Esophagus squamous epithelium (tissue), 4 donors: Measurements from ENCODE around the gene ANO2.
"Not testable (repeated sequence)": the region's sequence is repeated elsewhere in the genome, so short reads cannot be mapped to it uniquely, and the experiment has no call there.

Experiments
- POLR2A ChIP-seq, 4 donors: fragments of 450-650 bp; IDR thresholded peaks; one replicate each; pipeline ENCODE4 v1.6.1; 2017; ENCODE audit warnings: antibody characterized with exemption in 4 of 4, mild to moderate bottlenecking in 4 of 4, moderate library complexity in 3 of 4
- TF ChIP-seq, protein P1 (sequence below), 6 experiments: fragments of 450-650 bp in 4 of 6; fragments of 200-600 bp in 2 of 6; sonication (generic) in 2 of 6; IDR thresholded peaks; one replicate each; pipeline ENCODE4 v1.5.1; 2016 to 2019; ENCODE audit warnings: antibody characterized with exemption in 6 of 6, mild to moderate bottlenecking in 4 of 6, moderate library complexity in 4 of 6

DNA sequence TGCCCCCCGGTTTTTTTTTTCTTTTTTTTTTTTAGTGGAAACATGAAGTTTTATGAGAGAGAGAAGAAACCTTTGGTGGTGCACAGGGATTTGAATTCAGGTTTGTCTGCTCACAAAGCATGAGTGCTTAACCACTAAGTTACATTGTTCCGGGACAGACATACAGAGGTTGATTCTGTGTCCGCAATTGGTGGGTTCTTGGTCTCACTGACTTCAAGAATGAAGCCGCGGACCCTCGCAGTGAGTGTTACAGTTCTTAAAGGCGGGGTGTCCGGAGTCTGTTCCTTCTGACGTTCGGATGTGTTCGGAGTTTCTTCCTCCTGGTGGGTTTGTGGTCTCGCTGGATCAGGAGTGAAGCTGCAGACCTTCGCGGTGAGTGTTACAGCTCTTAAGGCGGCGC is 57.2 kb downstream of the ANO2 start:
- TF ChIP-seq, protein P1, sequence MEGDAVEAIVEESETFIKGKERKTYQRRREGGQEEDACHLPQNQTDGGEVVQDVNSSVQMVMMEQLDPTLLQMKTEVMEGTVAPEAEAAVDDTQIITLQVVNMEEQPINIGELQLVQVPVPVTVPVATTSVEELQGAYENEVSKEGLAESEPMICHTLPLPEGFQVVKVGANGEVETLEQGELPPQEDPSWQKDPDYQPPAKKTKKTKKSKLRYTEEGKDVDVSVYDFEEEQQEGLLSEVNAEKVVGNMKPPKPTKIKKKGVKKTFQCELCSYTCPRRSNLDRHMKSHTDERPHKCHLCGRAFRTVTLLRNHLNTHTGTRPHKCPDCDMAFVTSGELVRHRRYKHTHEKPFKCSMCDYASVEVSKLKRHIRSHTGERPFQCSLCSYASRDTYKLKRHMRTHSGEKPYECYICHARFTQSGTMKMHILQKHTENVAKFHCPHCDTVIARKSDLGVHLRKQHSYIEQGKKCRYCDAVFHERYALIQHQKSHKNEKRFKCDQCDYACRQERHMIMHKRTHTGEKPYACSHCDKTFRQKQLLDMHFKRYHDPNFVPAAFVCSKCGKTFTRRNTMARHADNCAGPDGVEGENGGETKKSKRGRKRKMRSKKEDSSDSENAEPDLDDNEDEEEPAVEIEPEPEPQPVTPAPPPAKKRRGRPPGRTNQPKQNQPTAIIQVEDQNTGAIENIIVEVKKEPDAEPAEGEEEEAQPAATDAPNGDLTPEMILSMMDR (IDR thresholded peaks at IDR 0.05), result not testable (repeated sequence)
- TF ChIP-seq POLR2A (IDR thresholded peaks at IDR 0.05), result not testable (repeated sequence)
